Heart left ventricle (tissue), 16 donors: ENCODE data around the gene TRPV5. TPM values are rescaled to one million over a fixed set of nuclear protein-coding genes. Genes with fewer than 3 reads are reported as not detected.

ENCODE experiments used
- ATAC-seq, 4 donors: fragments of 200-7000 bp; cut with Tn5 transposase; one replicate each; pipeline ENCODE4 v1.9.1; 2020 to 2022; ENCODE audit warnings: moderate library complexity in 4 of 4, mild to moderate bottlenecking in 3 of 4, moderate number of reproducible peaks in 1 of 4
- DNase-seq, 5 donors: peaks; one replicate each; pipeline ENCODE4 v3.0.0-alpha.2; 2020
- H3K27ac ChIP-seq, 12 donors: fragments of 200-600 bp; sonication (generic) in 4 of 12; one replicate each; pipeline versions ENCODE4 v1.5.0 to v1.8.0; 2016 to 2022; ENCODE audit warnings: mild to moderate bottlenecking in 2 of 12
- H3K27me3 ChIP-seq, 9 donors: fragments of 200-600 bp; sonication (generic) in 2 of 9; one replicate each; pipeline versions ENCODE4 v1.5.1 to v1.8.0; 2016 to 2022; ENCODE audit warnings: mild to moderate bottlenecking in 3 of 9
- H3K36me3 ChIP-seq, 9 donors: fragments of 200-600 bp; sonication (generic) in 2 of 9; one replicate each; pipeline versions ENCODE4 v1.5.0 to v1.8.0; 2018 to 2022; ENCODE audit warnings: mild to moderate bottlenecking in 2 of 9
- H3K4me1 ChIP-seq, 12 donors: fragments of 200-600 bp; sonication (generic) in 4 of 12; one replicate each; pipeline versions ENCODE4 v1.5.0 to v1.8.0; 2016 to 2022; ENCODE audit warnings: mild to moderate bottlenecking in 3 of 12
- H3K4me3 ChIP-seq, 12 donors: fragments of 200-600 bp; sonication (generic) in 4 of 12; one replicate each; pipeline versions ENCODE4 v1.5.0 to v1.8.0; 2017 to 2022; ENCODE audit warnings: mild to moderate bottlenecking in 9 of 12, moderate library complexity in 4 of 12
- H3K9me3 ChIP-seq, 12 donors: fragments of 200-600 bp; sonication (generic) in 4 of 12; one replicate each; pipeline versions ENCODE4 v1.5.0 to v1.8.0; 2016 to 2022; ENCODE audit warnings: mild to moderate bottlenecking in 1 of 12
- POLR2A ChIP-seq, 2 donors: fragments of 450-650 bp; IDR thresholded peaks; one replicate each; pipeline ENCODE4 v1.6.1; 2017; ENCODE audit warnings: antibody characterized with exemption in 2 of 2, mild to moderate bottlenecking in 2 of 2, moderate library complexity in 2 of 2
- WGBS, 4 donors: extraction: QIAGEN DNeasy Blood & Tissue Kit in 2 of 4; methylation state at CpG; one replicate each; pipeline versions ENCODE4 v1.1.5 to v1.1.7; 2013 to 2018; 5-methylcytosine and 5-hydroxymethylcytosine counted together
- intact Hi-C, 10 donors: fragments of 100-400 bp; cut with DNase I; formaldehyde crosslinking; loops; one replicate each; pipeline versions ENCODE4 v1.11.1 to v1.14.2; 2022
- polyA plus RNA-seq, 2 donors: library from polyadenylated mRNA; stranded (reverse); fragments of 200-250 nt; gene quantifications; one replicate each; pipeline ENCODE4 v1.2.3, GENCODE V29; 2013
- total RNA-seq, 9 donors: library from RNA; depleted of rRNA in 2 of 9; stranded (reverse); fragments of >200 nt in 2 of 9; fragmentation: NEBNext Ultra II Directional in 3 of 9; extraction: Animal tissue kit (Norgen Biotek cat#: 25700) in 3 of 9; gene quantifications; one replicate each; pipeline versions ENCODE4 v1.1.0 to v1.2.4, GENCODE V29; 2016 to 2023
- TF ChIP-seq, protein P1 (sequence below), 12 donors: fragments of 200-600 bp; sonication (generic) in 4 of 12; IDR thresholded peaks; one replicate each; pipeline versions ENCODE4 v1.5.0 to v1.8.0; 2018 to 2022; ENCODE audit warnings: antibody characterized with exemption in 12 of 12, mild to moderate bottlenecking in 5 of 12
- donor health status: ischemic (EF 13 %, LVEDD 7.1; RV severe dilation, severe dysfunction).
- donor health status: healthy with polysubstance abuse.
- donor health status: DM: no; HTN: yes; CAD: no.
- donor health status: DM: no; HTN: no; CAD: no.
- donor health status: ischemic (EF 25% LVEDD 6.9; RV normal size, moderate dysfunction).
- donor health status: ischemic (EF 25% LVEDD 5.7; RV mildly dilated, moderate dysfunction).
- donor health status: healthy.
- donor health status: DM: yes; HTN: yes; CAD: no.
- donor health status: ischemic (EF 35%, LVEDD 5.7; RV mildly dilated, moderate dysfunction).
- donor health status: nonischemic (EF 11% LVEDD 7.7; RV severe dilation, severe dysfunction).
- donor health status: DM: yes; HTN: yes; CAD: no.
- donor health status: PGD.
- donor health status: ischemic (EF 29% LVEDD 5.4; RV normal size, mild dysfunction).
- donor health status: nonischemic (EF 23%, LVEDD 6.1; RV moderate dilation, normal function).

Gene TRPV5
- total and polyA plus RNA-seq, 11 donors = not detected

DNA sequence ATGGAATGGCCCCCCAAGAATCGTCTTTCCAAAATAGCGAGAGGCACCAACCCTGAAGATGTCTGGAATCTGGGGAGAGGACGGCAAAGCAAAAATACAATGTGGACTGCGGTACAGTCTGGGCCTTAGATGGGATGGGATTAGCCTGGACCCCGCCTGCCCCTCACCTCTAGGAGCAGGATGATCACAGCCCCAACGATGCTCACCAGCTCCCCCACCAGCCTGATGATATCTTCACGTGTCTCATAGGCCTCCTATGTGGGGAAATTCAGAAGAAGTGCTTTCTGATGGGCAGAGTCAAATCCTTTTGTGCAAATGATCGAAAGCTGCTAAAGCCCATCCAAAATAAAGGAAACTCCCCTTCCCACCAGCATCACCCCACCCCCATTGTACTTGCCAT, 18.2 kb downstream of the TRPV5 start:
- Histone ChIP-seq H3K27me3 (peaks cover 0 to 12% (median 0%) of the 10 kb centered on the region in 9 donors), H3K36me3 (no peaks in the 10 kb centered on the region), H3K4me3 (no peak overlapping the region), H3K9me3 (no peaks in the 10 kb centered on the region), H3K27ac (no peak overlapping the region), H3K4me1 (peaks cover 0 to 12% (median 0%) of the 10 kb centered on the region in 12 donors)
- ATAC-seq (no peak), DNase-seq (no peak)
- intact Hi-C loops = no loop called here
- TF ChIP-seq, protein P1, sequence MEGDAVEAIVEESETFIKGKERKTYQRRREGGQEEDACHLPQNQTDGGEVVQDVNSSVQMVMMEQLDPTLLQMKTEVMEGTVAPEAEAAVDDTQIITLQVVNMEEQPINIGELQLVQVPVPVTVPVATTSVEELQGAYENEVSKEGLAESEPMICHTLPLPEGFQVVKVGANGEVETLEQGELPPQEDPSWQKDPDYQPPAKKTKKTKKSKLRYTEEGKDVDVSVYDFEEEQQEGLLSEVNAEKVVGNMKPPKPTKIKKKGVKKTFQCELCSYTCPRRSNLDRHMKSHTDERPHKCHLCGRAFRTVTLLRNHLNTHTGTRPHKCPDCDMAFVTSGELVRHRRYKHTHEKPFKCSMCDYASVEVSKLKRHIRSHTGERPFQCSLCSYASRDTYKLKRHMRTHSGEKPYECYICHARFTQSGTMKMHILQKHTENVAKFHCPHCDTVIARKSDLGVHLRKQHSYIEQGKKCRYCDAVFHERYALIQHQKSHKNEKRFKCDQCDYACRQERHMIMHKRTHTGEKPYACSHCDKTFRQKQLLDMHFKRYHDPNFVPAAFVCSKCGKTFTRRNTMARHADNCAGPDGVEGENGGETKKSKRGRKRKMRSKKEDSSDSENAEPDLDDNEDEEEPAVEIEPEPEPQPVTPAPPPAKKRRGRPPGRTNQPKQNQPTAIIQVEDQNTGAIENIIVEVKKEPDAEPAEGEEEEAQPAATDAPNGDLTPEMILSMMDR (IDR thresholded peaks at IDR 0.05) = no peak
- no peak for TF ChIP-seq POLR2A (IDR thresholded peaks at IDR 0.05)
- 76 to 87% (median 83%) methylated on average over 8 of the region's 8 CpGs for WGBS, 4 donors

DNA sequence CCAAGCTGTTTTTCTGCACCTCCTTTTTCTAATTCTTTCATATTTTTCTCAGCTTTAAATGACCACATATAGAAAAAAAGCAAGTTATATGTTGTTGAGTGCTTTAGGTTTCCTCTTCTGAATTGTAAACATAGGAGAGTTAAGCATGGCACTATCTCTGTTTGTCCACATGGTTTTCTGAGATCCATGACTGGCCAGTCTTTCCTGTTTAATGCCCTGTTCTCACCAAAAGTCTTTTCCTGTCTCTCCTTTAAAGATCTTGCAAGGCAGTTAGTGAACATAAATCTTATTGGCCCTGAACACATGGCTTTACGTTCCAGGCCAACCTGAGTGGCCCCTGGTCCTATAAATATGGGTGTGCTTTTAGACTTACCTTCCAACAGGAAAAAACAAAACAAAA, 19.4 kb downstream of the TRPV5 start:
- TF ChIP-seq, protein P1 (IDR thresholded peaks at IDR 0.05) = no peak
- no peak for TF ChIP-seq POLR2A (IDR thresholded peaks at IDR 0.05)
- ATAC-seq = no peak
- H3K4me3 ChIP-seq = no peak overlapping the region
- H3K27ac ChIP-seq = no peak overlapping the region
- intact Hi-C loops = no loop called here
- peaks cover 0 to 22% (median 0%) of the 10 kb centered on the region in 12 donors for H3K4me1 ChIP-seq
- peaks cover 0 to 10% (median 0%) of the 10 kb centered on the region in 9 donors for H3K27me3 ChIP-seq
- no peaks in the 10 kb centered on the region for H3K9me3 ChIP-seq
- WGBS, 4 donors = 61 to 66% (median 62%) methylated on average over 1 of the region's 1 CpG
- H3K36me3 ChIP-seq = no peaks in the 10 kb centered on the region
- DNase-seq = no peak

DNA sequence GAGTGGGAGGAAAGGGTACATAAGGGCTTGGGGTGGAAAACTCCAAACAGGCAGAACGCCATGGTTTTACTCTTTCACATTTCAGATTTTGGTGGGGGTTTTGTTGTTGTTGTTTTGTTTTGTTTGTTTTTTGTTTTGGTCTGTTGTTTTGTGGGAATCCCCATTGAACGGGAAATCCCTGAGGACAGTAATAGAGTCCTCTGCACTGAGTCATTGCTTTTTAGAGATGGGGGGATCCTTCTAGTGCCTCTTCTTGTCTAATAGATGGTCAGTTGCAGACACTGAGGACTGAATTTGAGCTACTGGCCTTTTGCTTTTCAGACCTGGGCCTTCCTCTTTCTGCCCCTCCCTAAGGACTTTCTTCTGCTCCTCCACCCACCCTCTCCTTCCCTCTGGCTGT, 20.0 kb downstream of the TRPV5 start:
- intact Hi-C loops = no loop called here
- no peaks in the 10 kb centered on the region for H3K9me3 ChIP-seq
- peaks cover 0 to 28% (median 0%) of the 10 kb centered on the region in 12 donors for H3K4me1 ChIP-seq
- H3K27ac ChIP-seq = no peak overlapping the region
- ATAC-seq (no peak), DNase-seq (no peak)
- no peak overlapping the region for H3K4me3 ChIP-seq
- no peak for TF ChIP-seq POLR2A (IDR thresholded peaks at IDR 0.05)
- TF ChIP-seq, protein P1 (IDR thresholded peaks at IDR 0.05) = no peak
- peaks cover 0 to 6% (median 0%) of the 10 kb centered on the region in 9 donors for H3K27me3 ChIP-seq
- WGBS, 4 donors = 77 to 84% (median 77%) methylated on average over 2 of the region's 2 CpGs
- H3K36me3 ChIP-seq = no peaks in the 10 kb centered on the region

DNA sequence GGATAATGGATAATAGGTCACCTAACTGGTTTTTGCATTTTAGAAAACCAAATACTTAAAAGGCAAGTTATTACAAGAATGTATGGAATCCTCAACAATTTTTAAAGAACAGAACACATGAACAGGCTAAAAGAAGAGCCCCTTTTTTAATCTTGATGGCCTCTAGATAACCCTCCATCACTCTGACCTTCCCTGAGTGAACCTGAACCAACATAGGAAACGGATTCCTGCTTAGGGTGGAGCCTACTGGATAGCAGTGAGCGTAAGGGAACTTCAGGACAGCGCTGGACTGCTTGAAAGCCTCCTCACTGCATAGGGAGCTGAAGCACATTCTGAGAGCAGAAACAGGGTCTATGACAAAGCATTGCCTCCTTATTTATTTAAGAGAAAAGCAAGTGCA, 20.5 kb downstream of the TRPV5 start:
- TF ChIP-seq, protein P1 (IDR thresholded peaks at IDR 0.05) = no peak
- no peak for TF ChIP-seq POLR2A (IDR thresholded peaks at IDR 0.05)
- no peaks in the 10 kb centered on the region for H3K9me3 ChIP-seq
- no peak overlapping the region for H3K4me3 ChIP-seq
- no peak for DNase-seq
- H3K36me3 ChIP-seq = no peaks in the 10 kb centered on the region
- ATAC-seq = no peak
- peaks cover 0 to 30% (median 0%) of the 10 kb centered on the region in 12 donors for H3K4me1 ChIP-seq
- no peak overlapping the region for H3K27ac ChIP-seq
- WGBS, 4 donors = 40 to 49% (median 44%) methylated on average over 3 of the region's 3 CpGs
- intact Hi-C loops = no loop called here
- peaks cover 0 to 6% (median 0%) of the 10 kb centered on the region in 9 donors for H3K27me3 ChIP-seq
